GM19043 (cell line): Measurements from ENCODE around the gene IZUMO1R.
"Not testable (repeated sequence)": the region's sequence is repeated elsewhere in the genome, so short reads cannot be mapped to it uniquely, and the experiment has no call there.

Experiments used
- ATAC-seq: cut with Tn5 transposase; IDR thresholded peaks from one replicate; pipeline ENCODE4 v1.9.1; 2021; ENCODE audit warnings: low read depth; ENCODE audit not compliant: unreplicated experiment

The IZUMO1R gene

GRCh38 chr11:94322501-94322900 is 18.1 kb downstream of the IZUMO1R start:
- ATAC-seq, result no peak

GRCh38 chr11:94325681-94326080 is 21.3 kb downstream of the IZUMO1R start:
- ATAC-seq, result peak; percentile 79

- ATAC-seq, result no peak
Observed at GRCh38 chr11:94326947-94327346, 22.6 kb downstream of the IZUMO1R start.

- ATAC-seq, result no peak
Observed at GRCh38 chr11:94328587-94329080, 24.3 kb downstream of the IZUMO1R start.

- no peak for ATAC-seq
Observed at GRCh38 chr11:94329501-94329900, 25.1 kb downstream of the IZUMO1R start.

- no peak for ATAC-seq
Observed at GRCh38 chr11:94330789-94331188, 26.4 kb downstream of the IZUMO1R start.

GRCh38 chr11:94332814-94333213 is 28.4 kb downstream of the IZUMO1R start:
- no peak for ATAC-seq

GRCh38 chr11:94336033-94336432 is 31.7 kb downstream of the IZUMO1R start:
- ATAC-seq, result no peak

- ATAC-seq, result no peak
Observed at GRCh38 chr11:94338651-94339050, 34.3 kb downstream of the IZUMO1R start.

- ATAC-seq, result no peak
Observed at GRCh38 chr11:94342250-94342649, 37.9 kb downstream of the IZUMO1R start.

GRCh38 chr11:94343495-94343894 is 39.1 kb downstream of the IZUMO1R start:
- ATAC-seq, result no peak

GRCh38 chr11:94346311-94346710 is 41.9 kb downstream of the IZUMO1R start:
- ATAC-seq, result not testable (repeated sequence)

- not testable (repeated sequence) for ATAC-seq
Observed at GRCh38 chr11:94350850-94351563, 46.6 kb downstream of the IZUMO1R start.
